Loucy (cell line): Measurements from ENCODE around the gene COL5A1.

Source experiments
- EZH2phosphoT487 ChIP-seq: fragments of 200-600 bp; IDR thresholded peaks from 2 replicates; pipeline ENCODE4 v1.6.1; 2018; ENCODE audit warnings: antibody characterized with exemption, mild to moderate bottlenecking, moderate library complexity, borderline replicate concordance
- TF ChIP-seq, protein P1 (sequence below): fragments of 200-600 bp; sonication (generic); conservative IDR thresholded peaks from 2 replicates; pipeline ENCODE4 v1.5.1; 2014; ENCODE audit warnings: mild to moderate bottlenecking, antibody characterized with exemption, low read length

DNA sequence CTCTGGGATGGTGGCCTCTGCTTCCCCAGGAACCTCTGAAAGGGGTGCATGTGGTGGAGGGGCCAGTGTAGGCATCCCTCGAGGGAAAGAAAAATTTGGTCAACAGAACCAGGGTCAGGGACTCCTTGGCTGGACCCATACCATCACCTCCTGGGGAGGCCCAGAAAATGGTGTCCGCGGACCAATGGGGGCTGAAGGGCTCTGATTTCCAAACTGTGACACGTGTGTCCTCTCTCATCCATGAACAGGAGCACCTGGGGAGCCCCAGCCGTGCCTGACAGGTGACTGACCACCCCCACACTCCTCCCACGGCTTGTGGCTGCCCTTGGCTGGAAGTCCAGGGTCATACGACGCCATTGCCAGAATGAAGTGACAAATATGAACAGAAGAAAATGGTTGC lies 242.9 kb downstream of the COL5A1 start:
- TF ChIP-seq, protein P1, sequence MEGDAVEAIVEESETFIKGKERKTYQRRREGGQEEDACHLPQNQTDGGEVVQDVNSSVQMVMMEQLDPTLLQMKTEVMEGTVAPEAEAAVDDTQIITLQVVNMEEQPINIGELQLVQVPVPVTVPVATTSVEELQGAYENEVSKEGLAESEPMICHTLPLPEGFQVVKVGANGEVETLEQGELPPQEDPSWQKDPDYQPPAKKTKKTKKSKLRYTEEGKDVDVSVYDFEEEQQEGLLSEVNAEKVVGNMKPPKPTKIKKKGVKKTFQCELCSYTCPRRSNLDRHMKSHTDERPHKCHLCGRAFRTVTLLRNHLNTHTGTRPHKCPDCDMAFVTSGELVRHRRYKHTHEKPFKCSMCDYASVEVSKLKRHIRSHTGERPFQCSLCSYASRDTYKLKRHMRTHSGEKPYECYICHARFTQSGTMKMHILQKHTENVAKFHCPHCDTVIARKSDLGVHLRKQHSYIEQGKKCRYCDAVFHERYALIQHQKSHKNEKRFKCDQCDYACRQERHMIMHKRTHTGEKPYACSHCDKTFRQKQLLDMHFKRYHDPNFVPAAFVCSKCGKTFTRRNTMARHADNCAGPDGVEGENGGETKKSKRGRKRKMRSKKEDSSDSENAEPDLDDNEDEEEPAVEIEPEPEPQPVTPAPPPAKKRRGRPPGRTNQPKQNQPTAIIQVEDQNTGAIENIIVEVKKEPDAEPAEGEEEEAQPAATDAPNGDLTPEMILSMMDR: no peak
- no peak for TF ChIP-seq EZH2phosphoT487
